HEK293 (cell line): ENCODE measurements around the gene ASIC3.

ENCODE experiments used
- CTCF ChIA-PET: fragments of 350-600 bp; formaldehyde crosslinking; extraction: SDS; loops from one replicate; lab custom pipeline; 2021; ENCODE audit warnings: antibody characterized with exemption; lab: Yijun Ruan, JAX
- POLR2A ChIA-PET: fragments of 300-600 bp; formaldehyde crosslinking; extraction: SDS; loops from one replicate; lab custom pipeline; 2020; ENCODE audit warnings: antibody characterized with exemption, inconsistent platforms; lab: Yijun Ruan, JAX
- H3K27ac ChIP-seq: fragments of 200-500 bp; sonication (Bioruptor generic); 2 replicates; pipeline ENCODE4 v1.5.1; 2014; ENCODE audit warnings: low read depth, low read length, control low read depth, inconsistent platforms; ENCODE audit errors: extremely low read depth
- H3K36me3 ChIP-seq, 2 experiments: fragments of 200-500 bp in 1 of 2; sonication (Bioruptor generic) in 1 of 2; 1 replicate in 1 of 2; 2 replicates in 1 of 2; pipeline ENCODE4 v1.5.1; 2014 to 2017; ENCODE audit warnings: inconsistent platforms in 2 of 2, low read length in 2 of 2; ENCODE audit not compliant: control insufficient read depth in 2 of 2, insufficient read depth in 1 of 2
- H3K4me1 ChIP-seq: fragments of 200-500 bp; sonication (Bioruptor generic); 2 replicates; pipeline ENCODE4 v1.5.1; 2014; ENCODE audit warnings: mild to moderate bottlenecking, low read length, inconsistent platforms; ENCODE audit not compliant: control insufficient read depth, insufficient read depth
- H3K4me3 ChIP-seq: 2 replicates; pipeline ENCODE4 v1.5.1; 2011; ENCODE audit warnings: low read depth, mild to moderate bottlenecking, control low read depth, low read length, moderate library complexity
- H3K9me3 ChIP-seq: fragments of 200-500 bp; sonication (Bioruptor generic); 2 replicates; pipeline ENCODE4 v1.5.1; 2014; ENCODE audit warnings: low read depth, low read length, inconsistent platforms; ENCODE audit not compliant: control insufficient read depth, insufficient read depth
- ATF2 ChIP-seq: fragments of 450-650 bp; formaldehyde crosslinking; IDR thresholded peaks from 2 replicates; pipeline ENCODE4 v1.5.1; 2016; ENCODE audit warnings: missing biosample characterization, missing genetic modification characterization, low read depth
- HIC1 ChIP-seq: fragments of 450-650 bp; formaldehyde crosslinking; IDR thresholded peaks from 2 replicates; pipeline ENCODE4 v1.5.1; 2016; ENCODE audit warnings: missing biosample characterization, missing genetic modification characterization
- KLF9 ChIP-seq: fragments of 450-650 bp; formaldehyde crosslinking; IDR thresholded peaks from 2 replicates; pipeline ENCODE4 v1.5.1; 2016; ENCODE audit warnings: missing biosample characterization, missing genetic modification characterization, low read depth
- PRDM1 ChIP-seq: fragments of 450-650 bp; formaldehyde crosslinking; IDR thresholded peaks from 2 replicates; pipeline ENCODE4; 2016; ENCODE audit warnings: missing biosample characterization, missing genetic modification characterization
- YY1 ChIP-seq: fragments of 450-650 bp; formaldehyde crosslinking; IDR thresholded peaks from 2 replicates; pipeline ENCODE4 v1.5.1; 2018; ENCODE audit warnings: missing biosample characterization, missing genetic modification characterization
- ZBTB49 ChIP-seq: fragments of 450-650 bp; formaldehyde crosslinking; IDR thresholded peaks from 2 replicates; pipeline ENCODE4 v1.5.1; 2016; ENCODE audit warnings: missing biosample characterization, missing genetic modification characterization, low read depth
- ZNF148 ChIP-seq: fragments of 450-650 bp; formaldehyde crosslinking; IDR thresholded peaks from 2 replicates; pipeline ENCODE4 v1.5.0; 2017; ENCODE audit warnings: missing biosample characterization, missing genetic modification characterization, borderline replicate concordance
- ZNF155 ChIP-seq: fragments of 450-650 bp; formaldehyde crosslinking; IDR thresholded peaks from 2 replicates; pipeline ENCODE4 v1.5.1; 2016; ENCODE audit warnings: missing biosample characterization, missing genetic modification characterization
- ZNF169 ChIP-seq: fragments of 450-650 bp; formaldehyde crosslinking; IDR thresholded peaks from 2 replicates; pipeline ENCODE4 v1.5.1; 2016; ENCODE audit warnings: missing biosample characterization, missing genetic modification characterization
- ZNF19 ChIP-seq: fragments of 450-650 bp; formaldehyde crosslinking; IDR thresholded peaks from 2 replicates; pipeline ENCODE4; 2016; ENCODE audit warnings: missing biosample characterization, missing genetic modification characterization, low read depth
- ZNF398 ChIP-seq: fragments of 450-650 bp; formaldehyde crosslinking; IDR thresholded peaks from 2 replicates; pipeline ENCODE4 v1.5.1; 2017; ENCODE audit warnings: missing biosample characterization, missing genetic modification characterization
- ZNF549 ChIP-seq: fragments of 450-650 bp; IDR thresholded peaks from 2 replicates; pipeline ENCODE4 v1.5.1; 2018; ENCODE audit warnings: missing biosample characterization, missing genetic modification characterization, mild to moderate bottlenecking, inconsistent platforms, moderate library complexity
- ZNF629 ChIP-seq: fragments of 450-650 bp; formaldehyde crosslinking; IDR thresholded peaks from 2 replicates; pipeline ENCODE4 v1.5.1; 2017; ENCODE audit warnings: missing biosample characterization, missing genetic modification characterization
- ZNF785 ChIP-seq: fragments of 450-650 bp; formaldehyde crosslinking; IDR thresholded peaks from 2 replicates; pipeline ENCODE4 v1.5.1; 2016; ENCODE audit warnings: missing biosample characterization, missing genetic modification characterization
- ZNF791 ChIP-seq: fragments of 450-650 bp; formaldehyde crosslinking; IDR thresholded peaks from 2 replicates; pipeline ENCODE4 v1.5.1; 2016; ENCODE audit warnings: missing biosample characterization, missing genetic modification characterization
- ZNF843 ChIP-seq: fragments of 450-650 bp; formaldehyde crosslinking; IDR thresholded peaks from 2 replicates; pipeline ENCODE4 v1.5.1; 2016; ENCODE audit warnings: missing biosample characterization, missing genetic modification characterization
- ZSCAN30 ChIP-seq: fragments of 450-650 bp; IDR thresholded peaks from 2 replicates; pipeline ENCODE4 v1.5.1; 2018; ENCODE audit warnings: missing biosample characterization, mild to moderate bottlenecking, missing genetic modification characterization, moderate library complexity

The ASIC3 gene

GRCh38 chr7:151073990-151074389, 25.7 kb downstream of the ASIC3 start:
- Histone ChIP-seq H3K9me3 (no peaks in the 10 kb centered on the region), H3K4me3 (no peak overlapping the region), H3K27ac (no peak overlapping the region), H3K36me3 (peaks cover 15 to 88% of the 10 kb centered on the region in 2 experiments; a peak in 2 of 3 replicates), H3K4me1 (no peaks in the 10 kb centered on the region)
- CTCF ChIA-PET: no interaction called here
- POLR2A ChIA-PET: interaction anchor here (0.6 to 3.3 kb wide), 4 partner anchors 11 to 37 kb away, joined by 4 to 7 read pairs (median 6); no protein-coding TSS in a partner anchor
- TF ChIP-seq ZNF398 (tag by site-specific recombination): no peak
- TF ChIP-seq ATF2 (tag by site-specific recombination): no peak
- no peak for TF ChIP-seq ZNF169 (tag by site-specific recombination)
- no peak for TF ChIP-seq ZNF549 (tag by site-specific recombination)
- no peak for TF ChIP-seq YY1 (tag by site-specific recombination)
- TF ChIP-seq ZNF148 (tag by site-specific recombination): no peak
- TF ChIP-seq ZSCAN30 (tag by site-specific recombination): no peak
- TF ChIP-seq ZNF19 (tag by site-specific recombination): no peak
- TF ChIP-seq PRDM1 (tag by site-specific recombination): no peak
- TF ChIP-seq ZNF785: no peak
- TF ChIP-seq ZBTB49 (tag by site-specific recombination): no peak
- TF ChIP-seq ZNF843 (tag by site-specific recombination): no peak
- no peak for TF ChIP-seq ZNF791 (tag by site-specific recombination)
- no peak for TF ChIP-seq ZNF155 (tag by site-specific recombination)
- no peak for TF ChIP-seq ZNF629 (tag by site-specific recombination)

- Histone ChIP-seq H3K9me3 (no peaks in the 10 kb centered on the region), H3K36me3 (peaks cover 15 to 86% of the 10 kb centered on the region in 2 experiments; a peak in 2 of 3 replicates), H3K4me1 (peaks cover 4% of the 10 kb centered on the region; the same call in 1 of the 2 replicates), H3K27ac (no peak overlapping the region), H3K4me3 (no peak overlapping the region)
- CTCF ChIA-PET: no interaction called here
- POLR2A ChIA-PET: interaction anchor here (0.6 to 4.8 kb wide), 6 partner anchors 9 to 128 kb away, joined by 3 to 22 read pairs (median 7); partner anchors contain the start of gene ABCB8
- no peak for TF ChIP-seq KLF9
- no peak for TF ChIP-seq ZBTB49 (tag by site-specific recombination)
- TF ChIP-seq HIC1 (tag by site-specific recombination): 0 out of 2 replicates have a peak, but pooled peaks have one; percentile 21
These were observed 26.7 kb downstream of the ASIC3 start for GRCh38 chr7:151074817-151075661.
